Measurements from ENCODE around the gene OR2T35.
"Not testable (repeated sequence)": the region's sequence is repeated elsewhere in the genome, so short reads cannot be mapped to it uniquely, and the experiment has no call there.

The OR2T35 gene

DNA sequence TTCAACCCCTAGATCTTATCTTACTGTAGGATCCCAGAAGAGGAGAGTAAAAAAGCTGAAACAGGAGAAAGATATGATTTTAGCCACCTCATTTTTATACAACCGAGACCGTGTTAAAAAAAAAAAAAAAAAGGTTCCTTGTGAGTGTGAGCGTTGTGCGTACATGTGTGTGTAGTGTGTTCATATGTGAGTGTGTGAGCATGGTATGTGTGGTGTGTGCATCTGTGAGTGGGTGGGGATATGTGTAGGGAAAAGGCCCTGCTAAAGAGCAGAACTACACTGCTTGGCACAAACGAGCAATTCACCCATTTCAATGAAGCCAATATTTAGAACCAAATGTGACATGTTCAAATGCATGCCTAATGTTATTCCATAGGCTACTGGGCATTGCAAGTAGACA is 3.5 kb downstream of the OR2T35 start:
- DNase-seq (ENCODE audit: low read depth); H3K4me3 ChIP-seq (ENCODE audit: low read length): not testable (repeated sequence)

DNA sequence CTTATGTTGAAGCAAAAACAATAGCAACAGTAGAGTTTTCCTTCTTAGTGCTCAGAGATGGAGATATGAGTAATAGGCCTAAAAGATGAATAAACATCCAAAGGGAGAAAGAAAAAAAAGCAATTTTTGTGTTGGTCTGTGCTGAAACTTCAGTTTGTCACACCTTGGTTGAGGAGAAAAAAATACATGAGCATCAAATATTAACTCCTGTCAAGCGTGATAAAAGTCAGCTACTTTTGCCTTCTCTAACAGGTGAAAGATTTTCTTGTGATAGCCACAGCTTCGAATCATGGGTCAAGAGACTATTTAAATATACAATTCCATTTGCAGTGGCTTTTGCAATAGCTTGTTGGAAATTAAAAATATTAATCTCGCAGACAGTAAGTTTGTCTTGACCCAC is 4.2 kb downstream of the OR2T35 start:
- not testable (repeated sequence) for H3K4me3 ChIP-seq (ENCODE audit: low read length); DNase-seq (ENCODE audit: low read depth)

DNA sequence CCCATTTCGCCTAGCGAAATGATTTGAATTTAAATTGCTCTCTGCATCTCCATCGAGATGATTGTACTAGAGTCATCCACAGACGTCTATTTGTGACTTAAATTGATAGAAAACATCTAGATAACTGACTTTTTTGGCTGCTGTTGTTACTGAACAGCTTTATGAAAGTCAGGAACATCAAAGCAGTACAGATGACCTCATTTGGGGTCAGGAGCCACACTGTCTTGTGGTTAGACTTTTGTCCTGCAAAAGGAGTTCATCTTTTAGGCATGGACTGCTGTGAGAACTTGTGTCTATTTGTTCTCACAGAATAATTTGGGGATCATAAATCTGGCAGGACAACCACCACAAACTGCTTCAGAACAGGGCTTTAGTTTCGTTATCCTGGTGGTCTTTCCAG is 5.4 kb downstream of the OR2T35 start:
- not testable (repeated sequence) for DNase-seq (ENCODE audit: low read depth); H3K4me3 ChIP-seq (ENCODE audit: low read length)

DNA sequence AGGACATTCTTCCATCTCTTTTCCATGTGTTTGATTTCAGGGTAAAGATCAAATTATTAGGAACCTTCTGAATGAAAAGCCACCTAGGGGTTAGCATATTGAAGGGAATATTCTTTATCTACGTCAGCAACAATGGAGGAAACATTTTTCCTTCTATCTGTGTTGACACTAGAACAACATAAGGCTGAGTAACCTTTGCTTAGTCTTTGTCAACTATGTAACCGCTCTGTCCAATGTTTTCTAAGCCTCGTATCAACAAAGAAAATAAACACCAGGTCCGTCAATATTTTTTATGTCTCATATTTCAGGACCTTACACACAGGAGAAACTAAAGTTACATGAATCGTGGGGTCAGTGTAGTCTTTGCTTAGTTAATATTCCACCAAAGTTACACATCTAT is 8.5 kb downstream of the OR2T35 start:
- DNase-seq (ENCODE audit: low read depth); H3K4me3 ChIP-seq (ENCODE audit: low read length): not testable (repeated sequence)

DNA sequence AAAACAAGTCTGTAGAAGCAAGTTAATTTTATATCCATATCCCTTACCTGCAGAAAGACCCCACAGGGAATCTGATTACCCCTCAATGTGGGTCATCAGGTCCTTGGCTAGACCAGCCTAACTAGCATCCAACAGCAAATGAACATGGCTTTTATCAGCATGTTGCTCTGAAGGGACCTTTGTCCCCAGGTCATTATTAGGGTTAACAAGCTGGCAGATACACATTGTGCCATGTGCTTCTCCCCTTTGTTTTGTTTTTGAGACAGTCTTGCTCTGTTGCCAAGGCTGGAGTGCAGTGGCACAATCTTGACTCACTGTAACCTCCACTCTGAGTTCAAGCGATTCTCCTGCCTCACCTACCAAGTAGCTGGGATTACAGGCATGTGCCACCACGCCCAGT is 10.1 kb downstream of the OR2T35 start, which contains the start of gene OR2T11:
TSS of gene OR2T11 (minus strand) at position 101 of the 400 bp plus-strand sequence. CDS start 7,963 bp downstream, outside the sequence.
- not testable (repeated sequence) for H3K4me3 ChIP-seq (ENCODE audit: low read length); DNase-seq (ENCODE audit: low read depth)

DNA sequence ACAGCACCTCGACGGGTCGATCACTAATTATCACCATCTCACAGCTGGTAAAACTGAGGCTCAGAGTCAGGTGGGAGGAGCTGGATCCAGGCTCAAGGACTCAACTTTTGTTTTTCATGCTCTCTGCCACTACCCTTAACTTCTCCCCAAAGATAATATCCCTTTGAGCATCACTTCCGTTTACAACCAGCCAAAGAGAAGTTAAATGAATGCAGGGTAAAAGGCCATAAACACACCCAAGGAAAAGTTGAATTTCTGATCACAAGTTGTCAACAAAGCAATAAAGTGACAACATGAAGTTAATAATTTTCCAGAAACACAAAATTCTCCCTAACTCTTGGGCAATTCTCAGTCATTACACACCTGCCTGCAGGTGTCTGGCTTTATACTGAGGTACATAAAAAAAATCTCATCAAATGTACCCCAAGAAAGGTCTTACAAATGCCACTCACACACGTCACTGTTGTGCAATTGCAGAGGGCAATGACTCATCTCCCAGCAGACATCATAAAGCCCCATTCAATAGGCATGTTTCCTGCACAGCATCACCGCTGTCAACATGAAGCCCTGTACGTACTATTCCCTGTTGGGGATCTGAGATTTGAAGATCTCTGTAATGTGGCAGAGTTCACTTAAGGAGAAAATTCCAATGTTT is 13.6 kb downstream of the OR2T35 start:
- TF ChIP-seq, protein P1, sequence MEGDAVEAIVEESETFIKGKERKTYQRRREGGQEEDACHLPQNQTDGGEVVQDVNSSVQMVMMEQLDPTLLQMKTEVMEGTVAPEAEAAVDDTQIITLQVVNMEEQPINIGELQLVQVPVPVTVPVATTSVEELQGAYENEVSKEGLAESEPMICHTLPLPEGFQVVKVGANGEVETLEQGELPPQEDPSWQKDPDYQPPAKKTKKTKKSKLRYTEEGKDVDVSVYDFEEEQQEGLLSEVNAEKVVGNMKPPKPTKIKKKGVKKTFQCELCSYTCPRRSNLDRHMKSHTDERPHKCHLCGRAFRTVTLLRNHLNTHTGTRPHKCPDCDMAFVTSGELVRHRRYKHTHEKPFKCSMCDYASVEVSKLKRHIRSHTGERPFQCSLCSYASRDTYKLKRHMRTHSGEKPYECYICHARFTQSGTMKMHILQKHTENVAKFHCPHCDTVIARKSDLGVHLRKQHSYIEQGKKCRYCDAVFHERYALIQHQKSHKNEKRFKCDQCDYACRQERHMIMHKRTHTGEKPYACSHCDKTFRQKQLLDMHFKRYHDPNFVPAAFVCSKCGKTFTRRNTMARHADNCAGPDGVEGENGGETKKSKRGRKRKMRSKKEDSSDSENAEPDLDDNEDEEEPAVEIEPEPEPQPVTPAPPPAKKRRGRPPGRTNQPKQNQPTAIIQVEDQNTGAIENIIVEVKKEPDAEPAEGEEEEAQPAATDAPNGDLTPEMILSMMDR (conservative IDR thresholded peaks at IDR 0.05; ENCODE audit: low read length): no peak
- no peak overlapping the region for H3K4me3 ChIP-seq (ENCODE audit: low read length)
- peak; percentile 2 for DNase-seq (ENCODE audit: low read depth)

DNA sequence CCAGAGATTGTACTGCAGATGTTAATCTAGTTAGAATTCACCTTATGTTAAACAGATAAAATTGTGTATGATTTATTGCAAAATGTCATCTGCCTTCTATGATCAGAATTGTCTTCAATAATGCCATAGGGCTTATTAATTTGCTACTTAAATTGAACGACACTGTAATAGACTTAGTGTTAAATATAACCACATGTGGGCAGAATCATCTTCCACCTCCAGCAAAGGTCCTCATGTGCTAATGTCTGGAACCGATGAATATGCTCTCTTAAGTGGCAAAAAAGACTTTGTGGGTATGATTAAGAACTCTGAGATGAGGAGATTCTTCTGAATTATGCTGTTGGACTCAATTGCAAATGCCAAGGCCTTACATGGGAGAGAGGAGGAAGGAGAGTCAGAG is 14.5 kb downstream of the OR2T35 start:
- H3K4me3 ChIP-seq (ENCODE audit: low read length): no peak overlapping the region
- DNase-seq (ENCODE audit: low read depth): no peak
- TF ChIP-seq, protein P1 (conservative IDR thresholded peaks at IDR 0.05; ENCODE audit: low read length): no peak

DNA sequence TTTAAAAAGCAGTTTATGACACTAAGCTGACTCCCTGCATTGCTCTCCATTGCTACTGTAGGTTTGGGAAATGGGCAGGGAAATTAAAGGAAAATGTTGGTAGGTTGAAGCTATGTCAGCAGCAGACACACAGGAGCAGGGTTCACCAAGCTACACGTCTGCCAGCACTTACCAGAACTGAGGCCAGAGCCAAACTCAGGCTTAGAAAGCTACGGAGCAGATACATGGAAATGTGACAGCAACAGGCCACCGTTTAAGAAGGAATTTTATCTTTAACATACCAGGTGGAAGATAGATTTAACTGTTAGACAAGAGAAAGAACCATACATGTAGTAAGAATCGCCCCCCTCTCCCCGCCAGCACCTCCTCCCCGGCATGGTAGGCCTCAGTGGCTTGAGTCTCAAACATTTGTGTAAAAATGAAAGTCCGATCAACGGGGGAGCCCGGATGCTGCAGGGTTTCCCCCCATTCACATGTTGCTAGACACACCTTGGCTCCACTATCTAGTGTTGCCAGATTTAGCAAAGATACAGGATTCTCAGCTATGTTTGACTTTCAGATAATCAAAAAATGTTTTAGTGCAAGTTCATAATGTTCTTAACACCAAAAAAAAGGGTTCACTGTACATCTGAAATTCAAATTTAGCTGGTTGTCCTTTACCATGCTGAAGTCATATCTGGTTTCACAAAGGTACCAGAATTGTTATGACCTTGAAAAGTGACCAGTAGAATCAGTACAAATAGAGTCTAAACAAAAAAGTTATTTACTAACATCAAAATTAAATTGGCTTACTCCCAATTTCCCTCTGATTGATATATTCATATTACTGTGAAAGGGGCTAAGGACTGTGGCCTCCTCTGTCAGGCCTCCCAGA is 16.9 kb downstream of the OR2T35 start:
- DNase-seq (ENCODE audit: low read depth): no peak

DNA sequence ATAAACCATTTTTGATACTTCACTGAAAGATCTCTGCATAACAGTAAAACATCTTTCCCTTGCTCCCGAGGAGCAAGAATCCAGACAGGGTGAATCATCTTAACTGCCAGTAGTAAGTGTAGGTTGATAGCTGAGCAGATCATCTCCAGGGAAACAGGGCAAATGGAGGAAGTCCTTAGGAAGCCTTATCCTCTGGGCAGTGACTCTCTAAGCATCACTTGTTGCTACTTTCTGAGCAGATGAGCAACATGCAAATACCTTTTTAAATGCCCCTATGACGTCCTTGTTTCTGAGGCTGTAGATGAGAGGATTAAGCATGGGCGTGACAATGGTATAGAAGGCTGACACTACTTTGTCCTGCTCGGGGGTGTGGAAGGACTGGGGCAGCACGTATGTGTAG is 19.1 kb downstream of the OR2T35 start:
- H3K4me3 ChIP-seq (ENCODE audit: low read length): no peak overlapping the region
- no peak for DNase-seq (ENCODE audit: low read depth)
- TF ChIP-seq, protein P1 (conservative IDR thresholded peaks at IDR 0.05; ENCODE audit: low read length): no peak

More for the DNA sequence above, 16.9 kb downstream of the OR2T35 start:
- H3K4me3 ChIP-seq (ENCODE audit: low read length): no peak overlapping the region
- TF ChIP-seq, protein P1 (conservative IDR thresholded peaks at IDR 0.05; ENCODE audit: low read length): no peak
